COLO668 (cell line): ENCODE results near the gene INPP4B.
A peak's percentile ranks its signal among the peaks of the same experiment; 100 is the strongest.
"Not testable (repeated sequence)": the region's sequence is repeated elsewhere in the genome, so short reads cannot be mapped to it uniquely, and the experiment has no call there.

ENCODE experiments used
- DNase-seq: peaks from one replicate; lab custom pipeline; 2025; ENCODE audit not compliant: unreplicated experiment; lab: John Stamatoyannopoulos, UW

INPP4B gene

DNA sequence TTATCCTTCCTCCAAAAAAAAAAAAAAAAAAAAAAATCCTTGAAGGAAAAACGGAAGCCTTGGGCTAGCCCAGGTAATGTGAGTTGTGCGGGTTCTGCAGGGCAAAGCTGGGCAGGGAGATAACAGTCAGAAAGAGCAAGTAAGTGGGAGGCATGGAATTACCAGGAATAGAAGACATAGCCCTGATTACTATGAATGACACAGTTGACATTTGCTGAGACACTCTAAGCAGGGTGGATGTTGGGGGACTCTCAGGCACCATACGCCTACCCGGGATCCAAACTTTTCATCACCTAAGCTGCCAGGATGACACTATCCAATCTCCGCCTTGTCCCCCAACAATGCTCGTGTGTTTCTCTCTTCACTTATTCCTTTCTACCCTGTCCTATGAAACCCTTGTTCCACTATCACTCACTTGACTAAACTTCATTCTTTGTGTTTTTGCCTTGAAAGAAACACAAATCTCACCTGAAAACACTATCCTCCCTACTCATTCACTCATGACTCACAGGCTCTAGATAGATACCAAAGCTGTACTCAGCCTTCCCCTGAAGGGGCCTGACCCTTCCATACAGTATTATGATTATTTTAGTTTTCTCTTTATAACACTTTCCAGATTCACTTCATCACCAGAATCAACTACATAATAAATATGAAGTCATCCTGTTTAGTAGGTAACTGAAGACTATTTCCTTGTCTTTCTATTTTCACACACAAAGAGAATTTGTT lies 158.4 kb downstream of the INPP4B start:
- no peak for DNase-seq

- no peak for DNase-seq
These were observed 160.0 kb downstream of the INPP4B start for GRCh38 chr4:142686081-142686480.

DNA sequence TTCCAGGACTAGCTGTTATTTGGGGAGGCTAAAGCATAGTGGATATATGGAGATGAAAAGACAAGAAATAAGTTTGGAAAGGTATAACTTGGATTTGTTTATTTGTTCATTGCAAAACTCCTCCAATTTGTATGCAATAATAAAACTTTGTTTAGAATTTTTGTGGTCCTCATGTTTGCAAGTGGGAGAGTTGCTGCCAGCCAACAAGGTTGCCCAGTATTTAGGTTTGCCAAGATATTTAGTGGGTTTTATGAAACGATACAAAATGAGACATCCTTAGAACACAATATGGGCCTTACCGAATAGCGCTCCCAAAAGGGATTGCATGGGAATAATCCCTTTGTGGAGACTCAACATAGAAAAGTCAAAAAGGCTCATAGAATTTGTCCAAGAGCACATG lies 162.1 kb downstream of the INPP4B start:
- no peak for DNase-seq

DNA sequence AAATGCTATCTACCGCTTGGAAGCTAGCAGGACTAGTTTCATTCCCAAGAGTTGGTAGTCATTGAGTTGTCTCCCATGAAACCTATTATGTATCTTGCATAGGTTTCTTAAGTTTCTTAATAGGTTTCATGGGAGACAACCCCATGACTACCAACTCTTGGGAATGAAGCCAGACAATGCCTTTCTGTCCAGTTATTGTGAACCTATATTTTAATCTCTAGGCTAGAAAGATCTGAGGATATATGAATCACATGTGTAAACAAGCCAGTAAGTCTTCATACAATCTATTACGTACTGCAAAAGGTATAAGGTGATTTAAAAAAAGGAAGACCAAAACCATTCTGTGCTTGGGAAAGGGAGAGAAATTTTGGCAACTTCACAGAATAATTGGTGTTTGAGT lies 162.6 kb downstream of the INPP4B start:
- no peak for DNase-seq

DNA sequence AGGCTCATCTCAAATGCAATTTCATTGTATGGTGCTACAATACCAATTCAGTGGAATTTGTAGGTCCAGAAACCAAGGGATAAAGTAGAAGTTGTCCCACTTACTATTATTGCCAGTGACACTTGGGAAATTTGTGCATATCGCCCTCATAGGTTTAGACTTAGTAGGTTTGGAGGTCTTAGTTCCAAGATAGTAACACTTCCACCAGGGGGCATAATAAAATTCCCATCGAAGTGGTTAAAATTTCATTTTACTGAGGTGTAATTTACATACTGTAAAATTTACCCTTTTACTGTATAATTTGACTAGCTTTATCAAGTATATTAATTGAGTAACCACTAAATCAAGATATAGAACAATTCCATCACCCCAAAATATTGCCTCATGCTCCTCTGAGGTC lies 174.6 kb downstream of the INPP4B start:
- no peak for DNase-seq

GRCh38 chr4:142663828-142664227 lies 182.3 kb downstream of the INPP4B start:
- DNase-seq = no peak

GRCh38 chr4:142660728-142661127 lies 185.4 kb downstream of the INPP4B start:
- DNase-seq = no peak

DNA sequence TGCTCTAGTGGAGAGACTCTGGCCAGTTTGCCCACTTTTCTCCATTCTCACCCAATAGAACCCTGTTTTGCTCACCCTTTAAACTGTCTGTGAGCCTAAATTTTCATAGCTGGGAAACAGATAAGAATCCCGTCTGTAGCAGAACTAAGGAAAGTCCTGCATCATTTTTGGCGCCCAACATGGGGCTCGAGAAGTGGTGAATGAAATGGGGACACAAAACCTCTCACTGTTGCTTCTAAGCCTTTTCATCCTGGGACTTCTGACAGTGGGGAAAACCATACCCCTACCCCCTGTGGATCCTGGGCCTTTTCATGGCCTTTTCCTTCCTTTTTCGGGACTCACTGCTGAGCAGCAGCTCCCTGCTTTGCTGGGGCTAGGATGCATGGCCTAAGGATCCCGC lies 189.9 kb downstream of the INPP4B start:
- DNase-seq = peak; percentile 58

GRCh38 chr4:142648378-142648777 lies 197.7 kb downstream of the INPP4B start:
- peak; percentile 50 for DNase-seq

DNA sequence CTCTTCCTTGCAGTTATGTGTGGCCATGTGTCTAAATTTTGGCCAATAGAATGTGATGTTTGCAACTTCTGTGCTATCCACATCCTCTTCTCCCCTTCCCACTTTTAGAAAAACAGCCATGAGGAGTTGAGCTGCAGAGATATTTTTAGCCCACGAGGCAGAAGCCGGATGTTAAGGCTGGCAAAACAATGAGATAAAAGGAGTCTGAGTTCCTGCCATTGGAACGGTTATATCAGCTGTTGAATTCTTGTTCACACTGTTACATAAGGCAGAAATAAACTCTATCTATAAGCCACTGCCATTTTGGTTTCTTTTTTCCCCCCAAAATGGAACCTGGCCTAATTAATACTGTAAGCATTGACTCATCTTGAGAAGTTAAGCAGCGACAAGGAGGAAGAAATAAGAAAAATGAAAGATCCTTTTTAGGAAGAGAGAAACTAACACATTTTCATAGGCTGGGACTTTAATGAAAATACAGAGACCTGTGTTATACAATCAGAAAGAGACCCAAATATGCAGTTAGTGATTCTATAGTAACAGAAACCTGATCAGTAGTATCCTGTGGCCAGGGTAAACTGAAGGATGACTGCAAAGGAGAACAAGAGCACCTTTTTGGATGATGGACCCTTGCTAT lies 200.5 kb downstream of the INPP4B start:
- DNase-seq = no peak

DNA sequence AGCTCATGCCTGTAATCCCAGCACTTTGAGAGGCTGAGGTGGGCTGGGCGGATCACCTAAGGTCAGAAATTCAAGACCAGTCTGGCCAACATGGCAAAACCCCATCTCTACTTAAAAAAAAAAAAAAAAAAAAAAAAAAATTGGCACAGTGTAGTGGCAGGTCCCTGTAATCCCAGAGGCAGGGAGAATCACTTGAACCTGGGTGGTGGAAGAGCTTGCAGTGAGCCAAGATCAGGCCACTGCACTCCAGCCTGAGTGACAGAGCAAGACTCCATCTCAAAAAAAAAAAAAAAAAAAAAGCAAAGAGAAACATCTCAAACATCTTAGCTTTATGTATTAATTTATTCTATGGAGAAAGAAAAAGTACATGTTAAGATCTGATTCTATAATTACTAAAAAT lies 201.5 kb downstream of the INPP4B start:
- DNase-seq = not testable (repeated sequence)

- no peak for DNase-seq
These were observed 208.5 kb downstream of the INPP4B start for GRCh38 chr4:142637614-142638013.

DNA sequence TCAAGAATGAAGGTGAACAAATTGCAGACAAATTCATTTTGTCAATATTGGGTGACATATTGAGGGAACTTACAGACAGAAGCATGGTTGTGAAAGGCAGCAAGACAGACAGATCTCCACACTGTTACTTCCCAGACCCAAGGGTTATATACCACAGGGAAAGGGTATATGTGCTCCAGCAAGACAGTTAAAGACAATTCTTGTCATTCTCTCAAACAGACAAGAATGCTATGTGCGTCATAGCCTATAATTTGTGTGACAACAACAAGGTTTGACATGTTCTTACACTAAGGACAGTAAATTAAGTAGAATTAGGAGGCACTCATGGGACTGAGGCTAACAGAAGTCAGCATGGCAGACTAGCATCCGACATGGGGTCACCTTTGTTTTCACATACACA lies 214.3 kb downstream of the INPP4B start:
- DNase-seq = no peak

DNA sequence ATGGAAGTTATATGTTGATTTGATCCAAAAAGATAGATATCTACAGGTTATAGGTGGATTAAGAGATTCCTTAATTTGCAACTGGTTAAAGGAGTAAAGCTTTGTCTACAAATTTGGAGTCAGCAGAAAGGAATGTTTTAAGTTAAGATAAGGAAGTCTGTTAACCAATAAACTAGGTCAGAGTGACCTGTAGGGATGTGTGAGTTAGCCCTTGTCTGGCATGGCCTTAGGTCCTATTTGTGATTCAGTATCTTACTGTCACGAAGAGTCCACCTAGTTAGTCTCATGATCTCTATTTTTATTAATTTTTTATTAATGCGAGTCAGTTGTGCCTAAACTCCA lies 230.8 kb downstream of the INPP4B start:
- DNase-seq = no peak

GRCh38 chr4:142614621-142615323 lies 231.3 kb downstream of the INPP4B start:
- no peak for DNase-seq

- peak; percentile 7 for DNase-seq
These were observed 238.1 kb downstream of the INPP4B start for GRCh38 chr4:142607976-142608375.

GRCh38 chr4:142600952-142601351 lies 245.1 kb downstream of the INPP4B start:
- no peak for DNase-seq

- DNase-seq = no peak
These were observed 248.0 kb downstream of the INPP4B start for GRCh38 chr4:142598132-142598531.

DNA sequence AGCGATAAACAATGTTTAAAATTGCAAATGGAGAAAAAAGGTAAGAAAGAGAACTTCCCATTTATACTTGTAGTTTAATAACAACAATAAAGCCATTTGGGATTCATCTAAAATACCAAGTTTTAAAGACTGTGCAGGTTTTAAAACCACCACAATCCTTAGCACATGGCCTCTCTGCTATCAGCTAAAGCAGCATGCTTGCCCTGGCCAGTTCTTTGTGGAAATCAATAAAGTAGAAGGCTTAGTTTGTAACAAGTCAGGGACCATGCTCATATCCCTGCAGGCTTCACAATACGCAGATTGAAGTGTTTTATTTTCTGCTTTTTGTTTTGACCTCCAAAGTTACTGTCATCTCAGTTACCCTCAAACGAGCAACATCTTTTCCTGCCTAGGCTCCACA lies 249.5 kb downstream of the INPP4B start:
- DNase-seq = no peak

GRCh38 chr4:142596121-142596520 lies 250.0 kb downstream of the INPP4B start:
- no peak for DNase-seq

DNA sequence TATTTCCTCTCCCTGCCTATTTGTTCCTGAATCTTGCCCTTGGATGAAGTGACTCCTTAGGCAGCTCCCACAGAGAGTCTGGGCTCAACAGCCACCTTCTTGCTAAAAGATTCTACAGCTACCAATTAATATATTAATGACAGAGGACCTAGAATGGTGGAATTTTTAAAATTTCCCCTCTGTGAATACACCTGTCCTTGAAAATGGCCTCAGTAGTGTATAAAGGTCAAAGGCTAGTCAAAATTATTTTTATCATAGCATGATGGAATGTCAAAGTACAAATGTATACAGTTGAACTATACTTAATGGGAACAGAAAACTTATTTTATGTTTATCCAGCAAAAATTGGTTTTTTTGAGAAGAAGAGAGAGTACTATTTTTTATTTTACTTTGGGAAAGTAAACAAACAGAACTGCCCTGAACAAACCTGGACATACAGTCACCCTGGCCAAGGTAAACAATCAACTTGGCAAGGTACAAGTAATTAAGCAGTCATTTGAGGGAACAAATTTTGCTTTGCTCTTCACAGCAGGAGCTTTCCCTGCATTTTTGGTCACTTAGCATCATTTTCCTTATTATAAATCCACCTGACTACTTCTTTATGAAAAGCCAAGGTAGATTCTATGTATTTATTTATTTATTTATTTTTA lies 250.8 kb downstream of the INPP4B start:
- no peak for DNase-seq

DNA sequence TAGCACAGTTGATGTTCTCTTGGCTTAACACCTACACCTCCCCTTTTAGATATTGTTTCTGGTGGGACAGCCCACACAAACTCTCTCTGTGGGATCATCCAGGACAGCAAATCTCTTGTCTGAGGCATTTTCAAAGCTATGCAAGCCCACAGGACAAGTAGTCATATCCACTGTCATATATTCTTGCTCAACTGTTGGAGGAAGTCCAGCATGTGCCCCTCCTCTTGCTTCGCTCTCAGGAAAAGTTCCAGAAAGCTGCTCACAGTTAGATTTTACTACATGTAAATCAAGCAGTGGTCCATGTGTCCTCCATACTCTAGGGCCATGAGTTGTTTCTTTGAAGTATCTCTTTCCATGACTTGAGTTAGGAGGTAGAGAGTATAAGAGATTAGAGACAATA lies 260.7 kb downstream of the INPP4B start:
- no peak for DNase-seq
